HG03520 (cell line): Measurements from ENCODE around the gene SSBP3.
"Not testable (repeated sequence)": the region's sequence is repeated elsewhere in the genome, so short reads cannot be mapped to it uniquely, and the experiment has no call there.

Source experiments
- ATAC-seq: cut with Tn5 transposase; IDR thresholded peaks from one replicate; pipeline ENCODE4 v1.9.1; 2021; ENCODE audit warnings: mild to moderate bottlenecking, moderate library complexity; ENCODE audit not compliant: unreplicated experiment

SSBP3 gene

GRCh38 chr1:54394104-54394503, 12.1 kb downstream of the SSBP3 start:
- no peak for ATAC-seq

- no peak for ATAC-seq
Observed at GRCh38 chr1:54392401-54392800, 13.8 kb downstream of the SSBP3 start.

GRCh38 chr1:54391450-54392209, 14.6 kb downstream of the SSBP3 start:
- no peak for ATAC-seq

- ATAC-seq = no peak
Observed at GRCh38 chr1:54390655-54391054, 15.5 kb downstream of the SSBP3 start.

GRCh38 chr1:54389608-54390007, 16.6 kb downstream of the SSBP3 start:
- not testable (repeated sequence) for ATAC-seq

- ATAC-seq = no peak
Observed at GRCh38 chr1:54387419-54387818, 18.8 kb downstream of the SSBP3 start.

GRCh38 chr1:54385727-54386022, 20.5 kb downstream of the SSBP3 start:
- ATAC-seq = no peak

- ATAC-seq = no peak
Observed at GRCh38 chr1:54384918-54385726, 21.1 kb downstream of the SSBP3 start.

- no peak for ATAC-seq
Observed at GRCh38 chr1:54384471-54384870, 21.7 kb downstream of the SSBP3 start.

GRCh38 chr1:54381524-54381923, 24.7 kb downstream of the SSBP3 start:
- ATAC-seq = no peak

GRCh38 chr1:54380290-54380882, 25.8 kb downstream of the SSBP3 start:
- ATAC-seq = no peak

GRCh38 chr1:54379555-54380289, 26.5 kb downstream of the SSBP3 start:
- ATAC-seq = no peak

- no peak for ATAC-seq
Observed at GRCh38 chr1:54378874-54379554, 27.2 kb downstream of the SSBP3 start.

- no peak for ATAC-seq
Observed at GRCh38 chr1:54378157-54378873, 27.9 kb downstream of the SSBP3 start.

GRCh38 chr1:54377040-54377691, 29.0 kb downstream of the SSBP3 start:
- ATAC-seq = peak; percentile 4

GRCh38 chr1:54376430-54377039, 29.7 kb downstream of the SSBP3 start:
- peak; percentile 56 for ATAC-seq

GRCh38 chr1:54375712-54376429, 30.3 kb downstream of the SSBP3 start:
- no peak for ATAC-seq

- no peak for ATAC-seq
Observed at GRCh38 chr1:54375298-54375697, 30.9 kb downstream of the SSBP3 start.

- ATAC-seq = no peak
Observed at GRCh38 chr1:54374766-54375165, 31.4 kb downstream of the SSBP3 start.
